Uterus (tissue), 4 donors: ENCODE results near the gene MSH6. TPM values are rescaled to one million over a fixed set of nuclear protein-coding genes. Genes with fewer than 3 reads are reported as not detected.

Experiments used
- DNase-seq, 2 donors: peaks; one replicate each; pipeline ENCODE4 v3.0.0-alpha.2; 2019 to 2020
- H3K27ac ChIP-seq, 2 donors: fragments of 200-600 bp; sonication (generic); 1 replicate in 1 of 2; 2 replicates in 1 of 2; pipeline ENCODE4 v1.5.1; 2016 to 2018
- H3K27me3 ChIP-seq, 2 donors: fragments of 200-600 bp; sonication (generic); one replicate each; pipeline ENCODE4 v1.5.1; 2018 to 2019; ENCODE audit warnings: control low read depth in 1 of 2
- H3K36me3 ChIP-seq, 2 donors: fragments of 200-600 bp; sonication (generic); one replicate each; pipeline ENCODE4 v1.5.1; 2019; ENCODE audit warnings: control low read depth in 1 of 2
- H3K4me1 ChIP-seq, 2 donors: fragments of 200-600 bp; sonication (generic); one replicate each; pipeline ENCODE4 v1.5.1; 2018 to 2019; ENCODE audit warnings: control low read depth in 1 of 2
- H3K4me3 ChIP-seq, 2 donors: fragments of 200-600 bp; sonication (generic); 1 replicate in 1 of 2; 2 replicates in 1 of 2; pipeline ENCODE4 v1.5.1; 2018 to 2019; ENCODE audit warnings: mild to moderate bottlenecking in 1 of 2
- H3K9me3 ChIP-seq, 2 donors: fragments of 200-600 bp; sonication (generic); one replicate each; pipeline ENCODE4 v1.5.1; 2019; ENCODE audit warnings: control low read depth in 1 of 2
- POLR2A ChIP-seq, 2 donors: fragments of 450-650 bp; IDR thresholded peaks; one replicate each; pipeline ENCODE4 v1.6.1; 2016; ENCODE audit warnings: antibody characterized with exemption in 2 of 2, mild to moderate bottlenecking in 1 of 2, moderate library complexity in 1 of 2
- intact Hi-C: fragments of 100-400 bp; cut with DNase I; formaldehyde crosslinking; loops from one replicate; pipeline ENCODE4 v1.15.1; 2023; ENCODE audit warnings: low total_unique reads
- total RNA-seq, 4 donors: library from RNA; depleted of rRNA in 3 of 4; stranded (reverse); fragments of >200 nt in 3 of 4; gene quantifications; one replicate each; pipeline versions ENCODE4 v1.1.0 to v1.2.4, GENCODE V29; 2014 to 2023
- TF ChIP-seq, protein P1 (sequence below), 4 experiments: fragments of 200-600 bp in 2 of 4; fragments of 450-650 bp in 2 of 4; sonication (generic) in 2 of 4; IDR thresholded peaks; one replicate each; pipeline ENCODE4 v1.5.1; 2016 to 2019; ENCODE audit warnings: antibody characterized with exemption in 4 of 4, mild to moderate bottlenecking in 2 of 4, moderate library complexity in 1 of 4
- donor health status: DM: yes; HTN: yes; CAD: no.

The MSH6 gene
- total RNA-seq, 4 donors from 2014 or later: 32.9 to 115 (median 57.7) TPM

- DNase-seq: no peak
- Histone ChIP-seq H3K9me3 (peaks cover 0 to 7% of the 10 kb centered on the region in 2 donors), H3K4me3 (no peak overlapping the region), H3K4me1 (no peaks in the 10 kb centered on the region), H3K36me3 (no peaks in the 10 kb centered on the region), H3K27ac (no peak overlapping the region), H3K27me3 (no peaks in the 10 kb centered on the region)
- TF ChIP-seq POLR2A (IDR thresholded peaks at IDR 0.05): no peak
- TF ChIP-seq, protein P1, sequence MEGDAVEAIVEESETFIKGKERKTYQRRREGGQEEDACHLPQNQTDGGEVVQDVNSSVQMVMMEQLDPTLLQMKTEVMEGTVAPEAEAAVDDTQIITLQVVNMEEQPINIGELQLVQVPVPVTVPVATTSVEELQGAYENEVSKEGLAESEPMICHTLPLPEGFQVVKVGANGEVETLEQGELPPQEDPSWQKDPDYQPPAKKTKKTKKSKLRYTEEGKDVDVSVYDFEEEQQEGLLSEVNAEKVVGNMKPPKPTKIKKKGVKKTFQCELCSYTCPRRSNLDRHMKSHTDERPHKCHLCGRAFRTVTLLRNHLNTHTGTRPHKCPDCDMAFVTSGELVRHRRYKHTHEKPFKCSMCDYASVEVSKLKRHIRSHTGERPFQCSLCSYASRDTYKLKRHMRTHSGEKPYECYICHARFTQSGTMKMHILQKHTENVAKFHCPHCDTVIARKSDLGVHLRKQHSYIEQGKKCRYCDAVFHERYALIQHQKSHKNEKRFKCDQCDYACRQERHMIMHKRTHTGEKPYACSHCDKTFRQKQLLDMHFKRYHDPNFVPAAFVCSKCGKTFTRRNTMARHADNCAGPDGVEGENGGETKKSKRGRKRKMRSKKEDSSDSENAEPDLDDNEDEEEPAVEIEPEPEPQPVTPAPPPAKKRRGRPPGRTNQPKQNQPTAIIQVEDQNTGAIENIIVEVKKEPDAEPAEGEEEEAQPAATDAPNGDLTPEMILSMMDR (IDR thresholded peaks at IDR 0.05): no peak
- intact Hi-C loops: no loop called here
Observed at GRCh38 chr2:47803770-47804169, 20.8 kb downstream of the MSH6 start.

GRCh38 chr2:47805850-47806249, 22.9 kb downstream of the MSH6 start:
- Histone ChIP-seq H3K36me3 (no peaks in the 10 kb centered on the region), H3K4me3 (no peak overlapping the region), H3K4me1 (no peaks in the 10 kb centered on the region), H3K9me3 (peaks cover 0 to 7% of the 10 kb centered on the region in 2 donors), H3K27me3 (no peaks in the 10 kb centered on the region), H3K27ac (no peak overlapping the region)
- TF ChIP-seq, protein P1 (IDR thresholded peaks at IDR 0.05): no peak
- no peak for TF ChIP-seq POLR2A (IDR thresholded peaks at IDR 0.05)
- DNase-seq: no peak
- intact Hi-C loops: no loop called here

GRCh38 chr2:47808614-47809013, 25.7 kb downstream of the MSH6 start:
- Histone ChIP-seq H3K36me3 (no peaks in the 10 kb centered on the region), H3K27me3 (no peaks in the 10 kb centered on the region), H3K9me3 (no peaks in the 10 kb centered on the region), H3K4me1 (no peaks in the 10 kb centered on the region), H3K4me3 (no peak overlapping the region), H3K27ac (no peak overlapping the region)
- TF ChIP-seq, protein P1 (IDR thresholded peaks at IDR 0.05): no peak
- TF ChIP-seq POLR2A (IDR thresholded peaks at IDR 0.05): no peak
- intact Hi-C loops: no loop called here
- DNase-seq: no peak

- Histone ChIP-seq H3K36me3 (no peaks in the 10 kb centered on the region), H3K4me3 (no peak overlapping the region), H3K27me3 (no peaks in the 10 kb centered on the region), H3K27ac (no peak overlapping the region), H3K9me3 (no peaks in the 10 kb centered on the region), H3K4me1 (no peaks in the 10 kb centered on the region)
- TF ChIP-seq, protein P1 (IDR thresholded peaks at IDR 0.05): no peak
- no peak for TF ChIP-seq POLR2A (IDR thresholded peaks at IDR 0.05)
- no peak for DNase-seq
- intact Hi-C loops: no loop called here
Observed at GRCh38 chr2:47809903-47810302, 27.0 kb downstream of the MSH6 start.

- Histone ChIP-seq H3K36me3 (no peaks in the 10 kb centered on the region), H3K27me3 (no peaks in the 10 kb centered on the region)
- intact Hi-C loops: no loop called here
Observed at GRCh38 chr2:47810850-47811249, 27.9 kb downstream of the MSH6 start.

More at GRCh38 chr2:47810850-47811249, 27.9 kb downstream of the MSH6 start:
- Histone ChIP-seq H3K4me3 (no peak overlapping the region), H3K4me1 (no peaks in the 10 kb centered on the region), H3K9me3 (no peaks in the 10 kb centered on the region), H3K27ac (no peak overlapping the region)
- TF ChIP-seq POLR2A (IDR thresholded peaks at IDR 0.05): no peak
- TF ChIP-seq, protein P1 (IDR thresholded peaks at IDR 0.05): no peak
- DNase-seq: no peak
